ENCODE data around the gene SLC24A4.

SLC24A4 gene

GRCh38 chr14:92484132-92484823, 161.3 kb downstream of the SLC24A4 start:
- no peak for DNase-seq

DNA sequence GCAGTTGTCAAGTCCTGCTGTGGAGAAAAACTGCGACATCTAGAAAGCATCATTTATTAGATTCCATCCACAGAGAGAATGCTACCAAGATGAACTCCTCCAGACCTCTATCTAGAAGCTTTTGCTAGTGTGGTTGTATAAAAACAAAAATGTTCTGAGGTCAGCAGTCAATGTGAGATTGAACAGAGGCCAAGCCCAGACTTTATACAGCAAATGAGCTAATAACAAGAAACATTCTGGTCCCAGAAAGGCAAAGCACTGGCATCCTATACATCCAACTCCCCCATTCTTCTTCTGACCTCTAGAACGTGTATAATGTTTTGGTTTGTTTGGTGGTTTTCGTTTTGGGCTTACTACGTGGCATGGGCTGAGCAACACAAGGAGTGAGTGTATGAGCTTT, 163.9 kb downstream of the SLC24A4 start:
- DNase-seq, result no peak

GRCh38 chr14:92487513-92488133, 164.7 kb downstream of the SLC24A4 start:
- no peak for DNase-seq

GRCh38 chr14:92489394-92490238, 166.7 kb downstream of the SLC24A4 start:
- DNase-seq, result no peak

DNA sequence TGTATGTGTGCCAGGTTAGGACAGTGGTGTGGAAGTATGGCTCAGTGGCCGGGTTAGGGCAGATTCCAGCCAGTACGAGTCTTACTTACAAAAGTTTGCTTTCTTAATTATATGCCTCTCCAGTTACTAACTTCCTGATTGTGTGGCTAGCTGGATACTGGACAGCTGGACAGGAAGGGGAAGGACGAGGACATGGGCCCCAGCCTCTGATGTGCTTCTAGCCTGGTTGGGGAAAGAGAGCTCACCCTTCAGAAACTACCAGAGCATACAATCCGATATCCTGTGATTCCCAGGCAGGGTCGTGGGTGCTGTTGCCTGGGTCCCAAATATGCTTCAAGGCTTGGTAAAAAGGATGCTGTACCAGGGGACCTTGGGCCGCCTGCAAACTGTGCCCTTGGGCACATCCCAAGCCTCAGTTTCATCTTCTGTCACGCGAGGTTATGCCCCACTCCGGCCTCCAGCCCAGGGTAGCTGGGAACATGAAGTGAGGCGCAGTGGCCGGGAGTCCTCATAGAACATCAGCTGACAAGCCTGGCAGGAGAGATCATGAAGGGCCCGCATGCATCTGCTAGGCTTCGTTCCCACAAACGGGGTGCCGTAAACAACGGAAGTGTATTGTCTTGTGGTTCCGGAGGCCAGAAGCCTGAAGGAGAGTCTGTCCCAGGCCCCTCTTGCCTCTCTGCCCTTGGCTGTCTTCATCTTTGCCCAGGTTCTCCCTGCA, 167.4 kb downstream of the SLC24A4 start:
- DNase-seq, result no peak

DNA sequence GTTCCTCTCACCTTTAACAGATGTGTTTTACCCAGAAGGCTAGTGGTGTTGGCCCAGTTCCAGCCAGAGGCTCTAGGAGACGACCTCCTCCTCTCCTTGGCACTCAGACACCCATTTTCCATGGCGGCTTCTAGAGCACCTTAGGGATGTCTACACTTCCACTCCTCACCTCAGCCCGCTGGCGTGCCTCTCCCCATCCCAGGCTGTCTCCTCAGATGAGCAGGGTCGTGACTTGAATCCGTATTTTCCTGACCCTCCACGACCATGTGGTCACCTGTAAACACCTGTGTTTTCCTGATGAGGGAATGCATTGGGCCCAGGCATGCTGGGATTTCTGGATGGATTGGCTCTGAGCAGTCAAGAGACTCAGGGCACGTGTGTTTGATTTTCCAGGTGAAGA, 168.8 kb downstream of the SLC24A4 start:
- no peak for DNase-seq

DNA sequence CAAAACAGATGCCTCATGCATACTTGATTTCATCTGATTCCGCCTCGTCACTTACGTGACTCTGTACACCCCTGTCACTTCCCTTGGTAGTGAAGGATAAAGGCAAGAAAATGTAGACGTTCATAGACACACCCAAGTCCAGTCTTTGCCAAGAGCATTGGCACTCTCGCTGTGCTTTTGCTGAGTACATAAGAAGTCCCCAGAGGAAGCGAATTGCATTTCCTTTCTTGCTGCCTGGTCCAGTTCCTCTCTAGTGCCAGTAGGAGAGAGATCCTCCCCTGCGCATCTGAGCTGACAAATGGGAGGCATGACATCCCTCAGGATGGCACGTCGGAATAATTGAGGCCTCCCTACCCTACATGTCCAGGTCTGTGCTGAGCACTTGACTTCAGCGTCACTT, 169.3 kb downstream of the SLC24A4 start:
- DNase-seq, result no peak

DNA sequence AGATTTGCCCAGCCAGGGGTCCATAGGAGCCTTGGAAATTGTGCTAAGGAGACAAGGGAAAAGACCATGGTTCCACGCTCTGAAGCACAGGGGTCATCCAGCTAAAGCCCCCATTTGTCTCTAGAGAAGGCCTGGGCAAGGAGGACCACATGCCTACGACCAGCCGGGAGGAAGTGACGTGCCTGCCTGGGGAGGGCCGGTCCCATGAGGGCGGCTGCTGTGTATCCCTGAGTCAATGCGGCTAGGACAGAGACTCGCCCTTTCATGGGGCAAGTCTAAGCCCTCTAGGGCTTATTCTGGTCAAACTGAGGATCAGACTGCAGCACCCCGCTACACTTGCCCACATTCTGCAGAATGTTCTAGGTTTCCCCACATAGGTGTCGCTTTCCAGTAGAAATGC, 170.1 kb downstream of the SLC24A4 start:
- no peak for DNase-seq

GRCh38 chr14:92493492-92493891, 170.5 kb downstream of the SLC24A4 start:
- no peak for DNase-seq

DNA sequence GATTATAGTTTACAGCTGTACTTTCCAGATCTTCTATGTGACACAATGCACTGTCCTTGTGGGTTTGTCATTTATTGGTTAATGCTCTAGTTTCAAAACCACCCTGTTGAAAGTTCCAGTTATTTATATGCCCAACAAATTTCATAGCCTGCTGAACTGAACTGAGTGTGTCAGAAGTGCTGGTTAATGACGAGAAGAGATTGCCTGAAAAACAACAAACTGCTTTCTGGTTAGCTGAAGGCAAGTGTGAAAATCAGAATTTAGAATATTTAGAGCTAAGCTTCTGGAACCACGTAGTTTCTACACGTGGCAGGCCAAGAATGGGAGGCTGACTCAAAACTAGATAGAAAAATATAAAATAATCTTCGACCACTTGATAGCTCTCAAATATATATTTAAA, 171.5 kb downstream of the SLC24A4 start:
- DNase-seq, result no peak

- DNase-seq, result peak; percentile 96
These were observed 172.1 kb downstream of the SLC24A4 start for GRCh38 chr14:92495027-92495426.

GRCh38 chr14:92496191-92496857, 173.4 kb downstream of the SLC24A4 start:
- no peak for DNase-seq

- no peak for DNase-seq
These were observed 174.4 kb downstream of the SLC24A4 start for GRCh38 chr14:92497391-92497790.

DNA sequence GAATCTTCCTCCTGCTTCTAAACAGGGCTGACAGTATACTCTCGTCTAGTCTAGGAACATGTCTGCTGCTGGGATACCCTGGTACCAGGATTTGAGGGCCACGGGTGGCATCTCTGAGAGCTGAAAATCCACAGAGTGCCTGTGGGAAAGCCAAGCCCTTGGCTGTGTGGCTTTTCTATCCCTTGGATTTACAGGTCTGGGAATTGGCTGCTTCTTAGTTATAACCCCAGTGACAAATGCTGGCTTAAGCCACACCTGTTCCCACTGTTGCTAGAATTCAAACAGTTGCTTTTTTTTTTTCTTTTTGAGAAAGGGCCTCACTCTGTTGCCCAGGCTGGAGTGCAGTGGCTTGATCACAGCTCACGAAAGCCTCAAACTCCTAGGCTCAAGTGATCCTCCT, 176.3 kb downstream of the SLC24A4 start:
- no peak for DNase-seq

GRCh38 chr14:92500491-92500941, 177.6 kb downstream of the SLC24A4 start:
- no peak for DNase-seq

- DNase-seq, result peak; percentile 68
These were observed 179.0 kb downstream of the SLC24A4 start for GRCh38 chr14:92501891-92502351.

- DNase-seq, result no peak
These were observed 179.7 kb downstream of the SLC24A4 start for GRCh38 chr14:92502541-92503286.

- peak; percentile 80 for DNase-seq
These were observed 181.0 kb downstream of the SLC24A4 start for GRCh38 chr14:92503756-92504491.

DNA sequence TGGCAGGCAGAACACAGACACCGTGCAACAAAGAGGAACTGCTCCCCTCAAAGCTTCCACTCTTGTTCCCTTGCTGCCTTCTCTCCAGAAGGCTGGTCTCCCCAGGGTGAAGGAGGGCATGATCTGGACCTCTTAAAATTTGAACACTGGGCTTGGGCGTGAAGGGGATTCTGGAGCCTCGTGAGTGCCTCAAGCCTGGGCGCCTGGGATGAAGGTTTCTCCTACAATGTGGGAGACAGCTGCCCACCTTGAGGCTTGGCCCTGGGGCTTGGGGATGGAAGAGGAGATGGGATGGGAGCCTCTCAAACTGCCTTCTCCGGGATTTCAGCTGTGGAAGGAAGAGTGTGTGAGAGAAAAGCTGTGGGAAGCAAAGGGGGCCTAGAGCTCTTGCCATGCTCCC, 182.9 kb downstream of the SLC24A4 start:
- no peak for DNase-seq

DNA sequence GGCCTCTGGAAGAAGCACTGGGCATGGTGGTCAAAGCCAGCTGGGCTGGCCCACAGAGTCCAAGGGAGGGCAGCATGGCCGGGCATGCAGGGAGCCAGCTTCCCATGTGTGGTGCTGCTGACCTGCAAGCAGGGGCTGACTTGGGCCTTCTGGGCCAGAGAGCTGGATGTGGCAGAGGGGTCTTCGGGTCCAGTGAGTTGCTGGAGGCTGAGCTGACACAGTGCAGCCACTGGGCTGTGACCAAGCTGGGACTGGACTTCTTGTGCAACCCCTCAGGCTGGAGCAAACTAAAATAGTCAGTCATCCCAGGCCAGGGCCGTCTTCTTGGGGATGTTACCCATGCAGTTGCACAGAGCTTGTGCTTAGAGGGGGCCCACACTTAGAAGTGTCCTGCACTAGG, 183.3 kb downstream of the SLC24A4 start:
- DNase-seq, result no peak

Measured in HCEC 1CT (cell line).